NCI-H1417 (cell line): Measurements from ENCODE around the gene GLIS1.

Source experiments
- DNase-seq, 3 experiments: peaks; one replicate each; lab custom pipeline; 2025; lab: John Stamatoyannopoulos, UW

The GLIS1 gene

DNA sequence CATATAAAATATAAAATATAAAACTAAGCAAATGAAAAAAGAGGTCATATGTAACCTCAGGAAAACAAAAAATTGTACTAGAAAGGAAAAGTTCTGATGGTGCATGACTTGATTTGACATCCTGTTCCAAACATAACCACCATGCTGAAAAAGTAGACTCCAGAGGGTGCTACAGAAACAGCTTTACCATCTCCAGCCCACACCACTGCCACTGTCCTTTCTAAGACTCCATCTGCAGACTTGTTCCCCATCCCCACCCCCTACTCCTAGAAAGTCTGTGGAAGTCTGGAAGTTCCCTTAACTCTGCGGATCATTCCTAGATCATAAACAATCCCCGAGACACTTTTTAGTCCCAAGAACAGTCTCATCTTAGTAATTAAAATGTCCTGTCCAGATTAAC lies 20.5 kb downstream of the GLIS1 start:
- DNase-seq: no peak

DNA sequence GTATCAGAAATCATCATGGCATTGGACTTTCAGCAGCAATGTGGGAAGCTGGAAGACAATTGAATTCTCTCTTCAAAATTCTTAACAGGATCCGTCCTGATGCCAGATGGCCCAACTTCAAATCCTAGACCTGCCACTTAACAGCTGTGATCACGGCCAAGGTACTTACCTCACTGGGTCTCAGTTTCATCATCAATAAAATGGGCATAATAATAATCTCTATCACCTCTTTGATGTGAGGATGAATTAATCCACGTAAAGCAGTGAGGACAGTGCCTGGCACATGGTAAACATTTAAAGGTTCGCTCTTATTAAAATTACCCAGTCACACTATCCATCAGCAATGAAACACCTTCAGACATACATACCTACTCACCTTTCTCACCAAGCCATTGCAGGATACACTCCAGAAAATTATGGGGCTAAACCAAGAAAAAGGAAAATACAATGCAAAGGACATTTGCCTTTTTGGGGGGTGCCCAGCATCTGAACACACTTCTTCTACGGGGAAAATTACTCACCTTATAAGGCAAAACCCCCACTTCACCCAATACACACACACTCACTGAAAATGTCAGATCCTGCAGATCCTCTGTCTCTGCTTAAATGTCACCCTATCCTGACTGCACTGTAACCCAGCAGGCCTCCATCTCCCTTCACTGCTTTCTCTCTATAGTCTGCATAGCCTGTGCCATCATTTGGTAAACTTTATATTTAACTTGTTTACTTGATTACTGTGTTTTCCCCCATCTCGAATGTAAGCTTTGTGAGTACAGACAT lies 21.7 kb downstream of the GLIS1 start:
- no peak for DNase-seq

DNA sequence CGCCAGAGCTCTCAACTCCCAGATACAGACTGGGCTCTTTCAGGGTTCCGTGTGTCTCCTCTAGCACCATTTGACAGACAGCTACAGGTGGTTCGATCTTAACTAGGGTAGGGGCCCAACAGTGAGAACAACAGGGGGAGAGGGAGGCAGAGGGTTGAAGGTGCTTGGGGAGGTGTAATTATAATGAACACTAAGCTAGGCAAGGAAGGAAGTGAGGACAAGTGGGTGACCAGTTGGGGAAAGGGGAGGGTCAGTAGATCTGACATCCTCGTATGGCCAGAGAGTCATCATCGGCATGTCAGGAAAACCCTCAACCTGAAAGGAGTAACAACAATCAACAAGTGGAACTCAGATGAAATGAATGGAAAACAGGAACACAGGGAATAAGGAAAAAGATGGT lies 22.8 kb downstream of the GLIS1 start:
- no peak for DNase-seq

DNA sequence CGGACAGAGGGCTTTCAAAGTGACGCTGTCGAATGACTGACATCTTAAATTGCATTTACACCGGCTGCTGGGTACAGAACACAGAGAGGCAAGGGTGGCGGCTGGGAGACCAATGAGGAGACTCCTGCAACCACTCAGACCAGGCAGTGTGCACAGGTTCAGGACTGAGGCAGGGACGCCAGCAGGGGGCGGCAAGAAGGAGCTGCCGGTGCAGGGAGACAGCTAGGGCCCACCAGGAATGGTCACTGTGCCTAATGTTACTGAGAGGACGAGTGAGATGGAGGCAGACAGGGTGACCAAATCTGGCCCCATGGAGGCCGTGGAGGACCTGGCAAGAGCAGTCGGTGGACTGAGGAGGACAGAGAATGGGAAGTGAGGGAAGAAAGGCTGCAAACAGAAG lies 23.5 kb downstream of the GLIS1 start:
- DNase-seq: no peak

DNA sequence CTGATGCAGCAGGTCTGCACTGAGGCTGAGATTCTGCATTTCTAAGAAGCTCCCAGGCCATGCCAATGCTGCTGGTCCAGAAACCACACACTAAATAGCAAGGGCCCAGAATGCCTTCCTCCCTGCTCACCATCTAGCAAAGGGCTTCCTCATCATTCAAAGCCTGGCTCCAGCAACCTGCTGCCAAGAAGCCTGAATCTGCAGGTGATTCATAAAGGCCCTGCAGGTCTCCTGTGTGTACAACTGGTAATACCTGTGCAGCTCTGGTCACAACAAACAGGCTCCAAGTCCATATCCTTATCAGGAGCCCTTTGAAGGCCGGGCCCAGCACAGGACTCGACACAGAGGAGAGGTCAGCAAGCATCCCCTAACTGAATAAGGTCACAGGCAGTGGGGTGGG lies 26.7 kb downstream of the GLIS1 start:
- no peak for DNase-seq

DNA sequence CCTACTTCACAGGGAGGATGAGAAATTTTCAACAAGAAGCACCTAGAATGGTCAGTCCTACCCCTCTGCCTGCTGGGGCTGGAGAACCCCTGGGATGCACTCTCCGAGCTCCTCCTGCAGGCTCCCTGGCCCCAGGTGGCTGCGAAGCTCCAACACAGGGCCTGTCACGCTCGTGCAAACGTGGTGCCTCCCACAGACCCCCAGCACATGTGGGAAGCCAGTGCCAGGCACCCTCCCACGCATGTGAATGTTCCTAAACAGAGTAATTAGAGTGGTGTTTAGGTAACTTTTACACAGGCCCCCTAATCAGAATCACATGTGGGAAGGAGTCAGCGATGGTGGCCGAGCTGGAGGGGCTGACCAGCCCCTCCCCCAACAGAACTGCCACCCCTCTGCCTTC lies 28.4 kb downstream of the GLIS1 start:
- DNase-seq: no peak

DNA sequence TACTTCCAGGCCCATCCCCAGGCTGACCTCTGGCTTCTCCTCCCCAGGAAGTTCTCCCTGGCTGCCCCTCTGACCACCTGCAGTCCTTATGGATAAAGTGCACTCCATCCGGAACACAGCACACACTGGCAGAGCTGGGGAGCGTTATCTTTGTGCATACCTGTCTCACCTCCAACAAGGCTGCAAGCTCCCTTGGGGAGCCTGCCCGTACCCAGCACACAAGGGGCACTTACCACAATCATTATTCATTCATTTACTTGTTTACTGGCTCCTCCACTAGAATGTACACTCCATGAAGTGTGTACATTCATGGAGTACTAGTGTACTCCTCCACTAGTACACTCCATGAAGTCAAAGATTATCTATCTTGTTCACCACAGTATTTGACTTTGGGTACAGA lies 30.3 kb downstream of the GLIS1 start:
- peak in 1 of 3 experiments; percentile 11 for DNase-seq

DNA sequence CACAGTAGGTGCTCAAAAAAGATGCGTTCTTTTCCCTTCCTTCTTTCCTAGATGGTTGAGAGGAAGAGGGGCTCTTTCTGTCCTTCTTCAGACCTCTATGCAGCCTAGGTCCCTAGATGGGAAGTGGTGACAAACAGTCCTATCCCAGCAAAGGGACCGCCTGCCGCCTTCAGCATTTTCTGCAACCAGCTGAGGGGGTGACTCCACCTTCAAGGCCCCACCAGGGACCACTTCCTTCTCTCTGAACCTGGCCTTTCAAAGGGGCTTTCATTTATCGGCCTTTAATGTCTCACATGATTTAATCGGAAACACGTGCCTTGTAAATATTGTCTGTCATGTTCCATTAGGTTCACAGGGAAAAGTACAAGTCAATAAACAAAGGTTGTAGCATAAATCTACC lies 32.6 kb downstream of the GLIS1 start:
- no peak for DNase-seq

DNA sequence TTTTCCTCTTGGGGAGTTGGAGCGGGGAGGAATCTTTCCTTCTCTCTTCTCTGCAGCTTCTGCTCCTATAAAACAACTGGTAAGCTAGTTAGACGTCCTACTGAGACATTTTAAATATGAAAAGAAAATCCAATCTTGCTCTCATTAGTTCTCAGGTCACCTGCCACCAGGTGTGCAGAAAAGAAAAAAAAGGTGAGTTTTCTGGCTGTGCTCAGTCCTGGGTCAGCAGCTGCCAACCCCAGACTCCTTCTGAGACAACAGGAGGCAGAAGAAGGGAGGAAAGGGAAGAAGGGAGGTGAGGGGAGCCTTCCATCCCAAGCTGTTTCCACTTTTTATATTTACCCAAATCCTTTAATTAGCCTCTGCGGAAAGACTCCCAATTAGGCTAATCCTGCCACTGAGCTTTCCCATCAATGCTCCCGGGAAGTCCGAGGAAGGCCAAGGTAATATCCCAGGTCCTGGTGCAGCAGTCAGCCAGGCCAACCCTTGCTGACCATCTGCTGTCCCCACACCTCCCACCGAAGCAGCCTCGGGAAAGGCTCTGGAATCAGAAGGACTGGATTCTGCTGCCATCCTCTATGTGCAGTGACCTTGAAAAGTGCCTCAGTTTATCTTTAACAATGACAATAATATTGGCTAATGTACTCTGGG lies 33.4 kb downstream of the GLIS1 start:
- no peak for DNase-seq

DNA sequence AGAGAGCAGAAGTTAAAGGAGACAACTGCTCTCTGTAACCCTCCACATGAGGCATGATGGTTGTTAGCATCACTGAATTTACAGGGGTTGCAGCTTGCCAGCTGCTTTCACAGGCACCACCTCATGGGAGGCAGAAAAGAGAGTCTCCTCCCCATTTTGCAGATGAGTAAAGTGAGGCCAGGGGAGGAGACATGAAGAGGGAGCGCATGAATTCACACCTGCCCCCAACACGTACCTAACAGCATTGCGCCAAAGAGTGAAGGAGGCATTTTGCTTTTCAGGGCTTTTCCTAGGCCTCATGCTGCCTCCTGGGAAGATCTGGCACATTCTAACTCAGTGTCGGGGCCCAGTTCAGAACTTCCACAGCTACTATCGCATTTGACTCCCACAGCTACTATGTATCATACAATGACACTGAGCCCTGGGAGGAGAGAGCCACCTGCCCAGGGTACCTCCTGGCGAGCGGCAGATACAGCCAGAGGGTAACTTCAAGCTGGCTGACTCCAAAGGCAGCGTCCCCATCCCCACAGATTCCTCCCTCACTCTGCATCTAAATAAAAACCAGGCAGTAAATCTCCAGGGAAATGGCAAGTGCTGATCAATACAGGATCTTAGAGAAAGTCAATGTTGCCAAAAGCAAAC lies 34.0 kb downstream of the GLIS1 start:
- peak in 1 of 3 experiments; percentile 14 for DNase-seq

DNA sequence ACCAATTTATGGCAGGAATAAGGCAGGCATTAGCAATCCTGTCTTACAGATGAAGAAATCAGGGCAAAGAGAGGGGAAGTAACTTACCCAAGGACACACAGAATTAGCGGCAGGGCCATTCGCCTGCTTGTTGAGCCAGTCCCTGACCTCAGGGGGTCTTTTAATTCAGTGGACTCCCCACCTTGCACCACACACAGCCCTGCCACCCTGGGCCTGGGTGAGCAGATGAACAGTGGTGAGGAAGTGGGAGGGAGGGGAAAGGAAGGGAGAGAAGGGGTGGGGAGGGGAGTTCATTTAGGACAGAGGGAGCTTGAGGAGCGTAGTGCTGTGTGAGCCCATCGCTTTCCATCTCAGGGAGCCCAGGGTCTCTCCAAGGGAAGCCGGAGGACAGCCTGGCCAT lies 34.7 kb downstream of the GLIS1 start:
- DNase-seq: no peak

DNA sequence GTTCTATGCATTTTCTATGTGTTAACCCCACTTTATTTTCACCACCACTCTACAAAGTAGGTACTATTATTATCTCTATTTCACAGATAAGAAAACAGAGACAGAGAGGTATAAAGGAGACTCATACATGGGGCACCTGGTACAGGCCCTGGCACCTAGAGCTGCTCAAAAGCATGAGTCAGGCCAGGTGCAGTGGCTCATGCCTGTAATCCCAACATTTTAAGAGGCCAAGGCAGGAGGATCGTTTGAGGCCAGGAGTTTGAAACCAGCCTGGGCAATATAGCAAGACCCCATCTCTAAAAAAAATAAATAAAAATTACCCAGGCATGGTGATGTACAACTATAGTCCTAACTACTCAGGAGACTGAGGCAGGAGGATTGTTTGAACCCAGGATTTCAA lies 35.8 kb downstream of the GLIS1 start:
- no peak for DNase-seq

DNA sequence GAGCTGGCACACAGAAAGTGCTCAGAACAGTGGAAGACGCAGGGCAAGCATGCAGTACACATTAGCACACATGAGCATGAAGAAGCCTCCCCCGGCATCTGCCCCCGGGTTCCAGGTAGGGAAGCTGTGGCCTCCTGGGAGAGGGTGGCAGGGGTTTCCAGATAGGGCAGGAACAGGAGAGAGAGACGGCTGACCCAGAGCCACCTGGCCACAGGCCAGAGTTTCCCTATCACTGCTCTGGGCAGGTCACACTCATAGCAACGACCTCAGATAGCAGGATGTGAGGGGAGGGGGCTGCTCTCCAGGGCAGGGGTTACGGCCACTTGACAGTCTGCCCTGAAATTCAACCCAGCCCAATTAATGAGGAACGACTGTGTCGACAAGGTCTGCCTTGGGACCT lies 36.6 kb downstream of the GLIS1 start:
- DNase-seq: no peak

DNA sequence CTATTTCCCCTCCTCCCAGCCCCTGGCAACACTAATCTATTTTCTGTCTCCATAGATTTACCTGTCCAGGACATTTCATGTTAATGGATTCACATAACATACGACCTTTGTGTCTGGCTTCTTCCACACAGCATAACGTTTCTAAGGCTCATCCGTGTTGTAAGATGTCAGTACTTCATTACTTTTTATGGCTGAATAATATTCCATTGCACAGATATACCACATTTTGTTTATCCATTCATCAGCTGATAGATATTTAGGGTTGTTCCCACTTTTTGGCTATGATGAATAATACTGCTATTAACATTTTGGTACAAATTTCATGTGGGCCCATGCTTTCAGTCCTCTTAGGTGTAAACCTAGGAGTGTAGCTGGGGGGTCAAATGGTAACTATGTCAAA lies 38.2 kb downstream of the GLIS1 start:
- no peak for DNase-seq

DNA sequence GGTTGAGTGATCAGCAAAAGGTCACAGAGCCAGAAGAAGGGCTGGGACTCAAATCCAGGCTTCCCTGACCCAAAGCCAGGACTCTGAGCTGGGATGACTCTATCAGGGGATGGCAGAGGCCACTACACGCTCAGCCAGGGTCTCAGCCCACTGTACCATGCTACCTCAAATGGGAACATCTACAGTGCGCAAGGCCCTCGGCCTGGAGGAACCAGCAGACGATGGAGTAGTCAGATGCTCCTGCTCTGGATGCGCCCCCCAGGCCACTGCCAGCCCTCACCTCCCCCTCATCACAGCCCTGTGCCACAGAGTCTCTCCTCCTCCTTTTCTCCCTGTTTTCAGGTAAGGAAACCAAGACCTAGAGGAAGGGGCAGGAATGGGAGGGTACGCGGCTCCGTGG lies 39.0 kb downstream of the GLIS1 start:
- DNase-seq: no peak

DNA sequence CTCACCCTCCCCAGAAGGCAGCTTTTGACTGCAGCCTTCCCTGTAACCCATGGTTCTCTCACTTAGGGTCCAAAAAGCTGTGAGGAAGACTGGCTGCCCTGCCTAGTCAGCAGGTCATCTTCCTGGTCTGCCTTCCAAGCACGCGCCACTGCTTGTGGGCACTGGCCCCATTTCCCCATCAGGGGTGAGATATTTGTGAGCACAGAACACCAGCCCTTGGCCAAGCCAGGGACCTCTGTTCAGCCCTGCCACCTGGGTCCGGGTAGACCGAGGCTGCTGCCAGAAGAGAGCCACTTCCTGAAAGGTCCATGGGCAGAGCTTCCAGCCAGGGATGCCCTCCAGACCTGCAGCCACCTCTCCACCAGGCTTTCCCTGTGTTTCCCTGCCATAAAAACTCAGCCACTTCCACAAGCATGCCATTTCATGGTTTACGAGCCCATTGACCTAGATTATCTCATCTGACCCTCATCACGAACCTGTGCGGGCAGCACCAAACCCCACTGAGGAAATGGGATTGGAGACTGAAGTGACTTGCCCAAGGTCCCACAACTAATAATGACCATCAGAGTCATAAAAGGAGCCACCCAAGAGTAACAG lies 40.5 kb downstream of the GLIS1 start:
- DNase-seq: no peak

DNA sequence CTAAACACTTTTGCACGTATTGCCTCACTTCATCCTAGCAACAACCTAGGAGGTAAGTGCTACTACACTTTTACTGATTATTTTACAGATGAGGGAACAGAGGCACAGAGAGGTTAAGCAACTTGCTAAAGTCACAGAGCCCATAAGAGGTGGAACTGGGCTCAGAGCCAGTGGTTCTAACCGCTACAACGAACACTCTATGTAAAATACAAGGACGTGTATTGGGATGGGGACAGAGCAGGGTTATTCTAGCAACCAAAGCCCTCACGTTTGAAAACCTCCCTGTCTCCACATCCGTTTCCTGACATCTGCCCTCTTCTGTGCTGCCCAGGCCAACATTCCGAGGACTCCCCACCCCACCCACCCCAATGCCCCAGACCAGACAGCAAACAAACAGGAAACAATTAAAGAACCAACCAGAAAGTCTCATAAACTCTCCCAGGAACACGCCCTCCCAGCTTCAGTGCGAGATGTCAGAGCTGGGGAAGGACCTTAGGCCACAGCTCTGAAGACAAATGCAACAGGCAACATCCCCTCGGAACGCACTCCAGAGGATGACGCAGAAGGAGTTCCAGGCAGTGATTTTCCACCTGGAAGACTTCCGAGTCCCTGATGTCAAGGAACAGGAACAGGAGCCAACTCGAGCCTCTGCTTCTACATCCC lies 41.1 kb downstream of the GLIS1 start:
- no peak for DNase-seq

DNA sequence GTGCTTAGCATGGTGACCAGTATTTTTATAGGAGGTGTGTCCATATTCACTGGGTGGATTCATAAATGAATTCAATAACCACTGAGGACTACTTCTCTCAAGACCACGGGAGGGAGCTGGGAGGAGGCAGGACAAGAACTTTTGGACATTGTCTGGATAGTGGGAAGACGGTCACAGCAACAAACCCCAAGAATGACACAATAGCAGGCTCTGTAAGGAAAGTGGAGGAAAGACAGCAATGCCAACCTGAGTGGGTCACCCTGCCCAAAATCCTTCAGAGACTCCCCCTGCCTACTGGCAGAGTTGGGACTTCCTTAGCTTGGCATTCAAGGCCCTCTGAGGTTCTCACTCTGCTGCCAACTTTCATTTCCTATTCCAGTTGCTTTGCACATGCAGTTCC lies 42.0 kb downstream of the GLIS1 start:
- DNase-seq: no peak

DNA sequence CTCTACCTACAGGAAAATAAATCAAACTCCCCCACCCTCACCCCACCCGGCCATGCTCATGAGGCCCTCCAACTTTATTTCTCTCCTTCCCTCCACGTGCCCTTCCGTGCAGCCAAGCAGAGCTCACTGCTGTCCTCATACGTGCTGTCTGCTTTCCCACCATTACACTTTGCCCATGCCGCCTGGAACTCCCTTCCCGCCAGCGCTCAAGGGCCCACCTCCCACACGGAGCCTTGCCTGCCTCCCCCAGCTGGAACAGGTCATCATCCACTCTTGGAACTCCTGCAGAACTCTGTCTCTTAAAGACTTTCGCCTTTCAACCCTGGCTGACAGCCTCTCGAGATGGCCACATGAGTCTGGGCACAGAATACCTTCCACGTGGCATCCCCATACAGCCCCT lies 42.4 kb downstream of the GLIS1 start:
- DNase-seq: no peak

DNA sequence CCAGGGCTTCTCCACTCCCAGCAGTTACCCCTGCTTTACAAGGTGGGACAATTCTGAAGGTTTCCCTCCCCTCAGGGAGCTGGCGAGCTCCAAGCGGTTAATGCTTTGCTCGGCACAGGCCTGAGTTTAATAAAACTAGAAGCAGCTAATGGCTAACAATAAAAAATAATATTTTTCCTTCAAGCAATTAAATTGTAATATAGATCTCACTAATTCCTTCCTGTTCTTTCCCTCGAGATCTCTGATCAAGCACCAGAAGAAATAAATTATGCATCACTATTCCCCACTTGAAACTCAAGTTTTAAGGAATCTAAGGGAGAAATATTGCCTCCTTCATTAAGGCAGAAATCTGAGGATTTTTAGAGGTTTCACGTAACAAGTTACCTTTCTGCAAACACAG lies 42.9 kb downstream of the GLIS1 start:
- DNase-seq: no peak

DNA sequence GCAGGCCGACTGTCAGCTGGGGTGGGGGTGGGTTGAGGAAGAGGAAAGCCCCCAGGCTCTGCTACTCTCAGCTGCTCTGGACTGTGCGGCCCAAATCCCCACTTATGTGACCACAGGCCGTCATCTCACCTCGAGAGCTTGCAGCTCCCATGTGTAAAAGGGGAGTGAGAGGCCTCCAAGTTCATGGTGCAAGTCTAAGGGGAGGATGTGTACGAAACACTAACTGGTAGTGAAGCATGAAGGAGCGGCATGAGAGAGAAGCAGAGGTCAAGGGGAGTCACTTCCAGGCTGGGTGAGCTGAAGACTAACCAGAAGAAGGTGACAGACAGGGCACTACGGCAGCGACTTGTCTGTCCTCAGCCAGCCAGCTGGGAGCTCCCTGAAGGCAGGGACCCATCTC lies 43.8 kb downstream of the GLIS1 start:
- no peak for DNase-seq

DNA sequence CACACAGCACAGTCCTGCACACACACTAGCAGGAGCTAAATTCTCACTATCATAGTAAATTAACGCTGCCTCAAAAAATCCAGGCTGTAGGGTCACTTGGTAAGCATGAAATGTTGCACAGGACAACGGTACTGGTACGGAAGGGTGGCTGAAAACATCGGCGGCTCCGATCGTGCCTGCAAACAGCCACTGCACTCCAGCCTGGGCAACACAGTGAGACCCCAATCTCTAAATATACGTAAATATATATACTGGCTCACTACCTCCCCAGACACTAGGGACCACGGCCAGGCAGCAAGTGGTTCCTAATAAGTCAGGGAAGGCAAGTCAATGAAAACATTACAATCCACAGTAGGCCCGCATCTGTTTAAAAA lies 44.3 kb downstream of the GLIS1 start:
- no peak for DNase-seq
